NCI-H345 treated with DMSO at 0.1 percent for 48 hours (cell line): ENCODE data around the gene SLFNL1.

Source experiments
- DNase-seq: peaks from one replicate; lab custom pipeline; 2025; ENCODE audit not compliant: unreplicated experiment; lab: John Stamatoyannopoulos, UW

Gene SLFNL1

DNA sequence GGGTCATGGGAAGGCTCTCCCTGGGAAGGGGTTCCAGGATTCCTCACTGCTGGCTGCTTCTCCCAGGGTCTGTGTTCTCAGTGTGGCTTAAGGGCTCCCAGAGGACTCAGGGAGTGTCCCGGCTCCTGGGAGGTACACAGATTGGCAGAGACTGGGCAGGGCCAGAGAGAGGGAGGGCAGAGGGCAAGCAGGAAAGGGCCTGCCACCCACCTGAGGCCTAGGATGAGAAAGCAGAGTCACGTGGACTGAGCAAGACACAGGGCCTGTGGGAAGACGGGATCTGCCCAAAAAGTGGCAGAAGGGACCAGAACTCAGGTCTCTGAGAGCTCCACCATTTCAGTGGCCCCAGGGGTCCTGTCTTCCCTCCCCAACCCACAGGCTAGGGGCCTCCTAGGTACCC, 871 bp downstream of the SLFNL1 start:
- DNase-seq, result no peak

DNA sequence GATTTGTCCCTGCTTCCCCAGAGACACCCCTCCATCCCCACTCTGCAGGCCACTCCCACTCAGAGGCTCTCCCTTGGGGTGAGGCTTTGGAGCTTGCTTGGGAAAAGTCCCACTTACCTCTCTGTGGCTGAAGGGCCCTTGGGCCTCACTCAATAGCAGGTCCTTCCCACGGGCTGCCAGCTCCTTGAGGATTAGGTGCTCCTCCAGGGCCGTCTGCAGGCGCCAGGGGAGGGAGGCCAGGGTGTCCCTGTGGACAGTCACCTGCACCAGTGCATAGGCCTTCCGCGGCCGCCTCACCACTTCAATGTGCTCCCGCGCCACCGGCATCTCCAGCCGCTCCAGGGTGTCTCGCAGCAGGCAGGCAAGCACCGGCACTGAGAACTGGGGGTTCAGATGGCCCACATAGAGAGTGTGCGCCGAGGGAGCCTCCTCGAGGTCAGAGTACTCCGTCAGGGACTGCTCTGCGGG, 1.4 kb downstream of the SLFNL1 start:
- DNase-seq, result no peak

DNA sequence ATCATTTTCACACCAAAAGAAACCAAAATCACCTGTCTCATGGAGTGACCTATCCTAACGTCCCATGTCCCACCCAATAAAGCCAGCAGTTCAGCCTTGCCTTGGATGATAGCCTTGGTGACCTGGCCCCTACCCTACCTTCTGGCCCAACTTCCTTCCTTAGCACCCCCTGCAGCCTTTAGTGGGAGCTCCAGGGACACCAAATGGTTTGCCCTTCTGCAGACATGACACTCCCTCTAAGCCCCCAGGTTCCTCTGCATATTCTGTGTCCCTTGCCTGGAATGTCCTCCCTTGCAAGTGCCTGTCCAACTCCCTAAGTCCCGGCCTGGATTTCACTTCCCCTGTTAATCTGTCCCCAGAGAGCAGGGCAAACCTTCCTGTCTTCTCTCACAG, 2.2 kb downstream of the SLFNL1 start:
- DNase-seq, result no peak

DNA sequence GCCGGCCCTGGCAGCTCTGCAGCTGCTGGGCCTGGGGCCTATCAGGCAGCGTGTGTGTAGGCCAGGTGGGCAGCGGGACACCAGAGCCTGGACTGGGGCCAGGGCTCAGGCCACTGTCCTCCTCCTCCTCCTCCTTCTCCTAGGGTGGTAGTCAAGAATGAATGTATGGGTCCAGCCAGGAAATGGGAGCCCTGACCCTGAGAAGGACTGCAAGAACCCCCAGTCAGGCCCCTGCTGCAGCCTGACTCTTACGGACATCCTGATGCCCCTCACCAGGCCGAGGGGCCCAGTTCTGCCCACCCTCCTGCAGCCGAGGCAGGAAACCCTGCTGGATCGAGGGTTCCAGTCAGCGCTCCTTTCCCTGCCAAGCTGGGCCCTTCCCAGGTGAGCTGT, 3.5 kb downstream of the SLFNL1 start:
- DNase-seq, result no peak

DNA sequence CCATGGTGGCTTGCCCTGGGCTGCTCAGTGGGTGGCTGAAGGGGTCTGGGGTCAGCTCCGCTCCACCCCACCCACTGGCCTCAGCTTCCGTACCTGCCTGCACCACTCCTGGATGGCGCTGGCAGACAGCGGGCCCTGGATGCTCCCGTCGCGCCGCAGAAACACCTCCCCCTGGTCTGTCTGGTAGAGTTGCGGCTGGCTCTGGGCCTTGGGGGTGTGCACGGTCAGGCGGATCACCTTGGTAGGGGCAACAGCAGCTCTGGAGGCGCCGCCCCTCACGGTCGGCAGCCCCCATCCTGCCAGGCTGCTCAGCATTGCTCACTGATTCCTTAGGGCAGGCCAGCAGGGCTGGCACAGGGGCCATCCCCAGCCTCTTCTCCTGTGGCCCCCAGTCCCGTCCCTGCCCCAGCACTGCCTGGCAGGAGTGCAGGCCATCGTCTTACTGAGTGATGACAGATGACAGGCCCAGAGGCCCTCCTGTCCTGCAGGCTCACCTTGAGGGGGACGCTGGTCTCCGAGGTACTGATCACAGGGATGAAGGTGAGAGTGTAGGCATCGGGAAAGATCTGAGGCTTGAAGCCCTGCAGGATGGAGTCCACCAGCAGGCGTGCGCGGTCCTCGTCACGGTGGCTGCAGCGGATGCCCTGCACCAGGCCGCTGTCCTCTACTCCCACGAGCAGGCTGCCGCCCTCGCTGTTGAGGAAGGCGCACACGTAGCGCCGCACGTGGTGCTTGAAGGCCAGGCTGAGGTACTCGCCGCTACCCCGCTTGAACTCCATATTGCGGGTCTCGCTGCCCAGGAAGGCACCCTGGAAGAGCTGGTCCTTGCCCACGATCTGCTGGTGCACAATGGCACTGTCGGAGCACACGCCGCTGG, 4.1 kb downstream of the SLFNL1 start:
- DNase-seq, result no peak

DNA sequence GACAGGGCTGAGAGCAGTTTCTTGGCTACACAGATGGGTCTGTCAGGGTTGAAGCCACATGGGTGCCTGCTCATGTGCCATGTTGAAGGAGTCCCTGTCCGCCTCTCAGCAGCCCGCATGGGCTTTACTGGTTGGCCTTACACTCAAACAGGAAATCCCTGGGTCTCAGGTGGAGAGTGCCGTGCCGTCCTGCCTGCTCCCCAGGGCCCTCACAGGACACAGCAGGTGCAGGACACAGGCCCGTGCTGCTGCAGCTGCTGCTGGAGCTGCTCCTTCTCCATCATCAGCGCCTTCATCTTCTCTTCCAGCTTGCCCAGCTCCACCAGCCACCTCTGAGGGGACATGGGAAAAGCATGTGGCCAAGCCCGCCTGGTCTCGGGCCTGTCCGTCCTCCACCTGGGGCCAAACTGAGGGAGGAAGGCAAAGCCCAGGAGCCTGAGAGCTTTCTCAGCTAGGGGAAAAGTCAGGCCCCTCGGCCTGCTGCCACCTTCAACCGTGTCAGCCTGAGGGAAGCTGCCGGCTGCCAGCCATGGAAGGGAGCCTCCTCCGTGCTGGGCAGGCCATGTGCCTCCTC, 5.5 kb downstream of the SLFNL1 start:
- DNase-seq, result no peak

DNA sequence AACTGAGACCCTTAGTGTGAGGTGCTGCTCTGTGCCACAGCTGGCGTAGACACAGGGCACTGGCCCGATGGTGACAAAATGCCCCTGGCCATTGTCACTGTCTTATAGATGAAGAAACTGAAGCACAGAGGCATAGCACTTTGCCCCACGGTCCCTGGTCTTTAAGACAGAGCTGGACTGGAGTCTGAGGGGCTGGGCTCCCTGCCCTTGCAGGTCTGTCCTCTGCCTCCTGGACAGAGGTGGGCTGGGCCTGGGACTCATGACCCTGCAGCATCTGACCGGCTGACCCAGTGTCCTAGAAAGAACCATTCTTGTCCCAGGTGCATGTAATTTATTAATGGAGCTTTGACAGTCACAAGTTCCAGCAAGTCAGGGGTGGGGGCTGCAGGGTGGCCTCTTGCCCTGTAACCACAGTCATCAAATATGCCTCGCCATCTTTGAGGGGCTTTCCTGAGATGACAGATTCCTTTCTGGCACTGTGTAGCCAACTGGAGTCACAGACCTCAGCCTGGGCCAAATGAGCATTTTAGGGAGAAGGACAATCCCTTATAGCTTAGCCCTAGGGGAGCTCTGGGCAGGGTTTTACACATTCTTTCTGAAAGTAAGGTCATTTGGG, 6.1 kb downstream of the SLFNL1 start:
- DNase-seq, result no peak

DNA sequence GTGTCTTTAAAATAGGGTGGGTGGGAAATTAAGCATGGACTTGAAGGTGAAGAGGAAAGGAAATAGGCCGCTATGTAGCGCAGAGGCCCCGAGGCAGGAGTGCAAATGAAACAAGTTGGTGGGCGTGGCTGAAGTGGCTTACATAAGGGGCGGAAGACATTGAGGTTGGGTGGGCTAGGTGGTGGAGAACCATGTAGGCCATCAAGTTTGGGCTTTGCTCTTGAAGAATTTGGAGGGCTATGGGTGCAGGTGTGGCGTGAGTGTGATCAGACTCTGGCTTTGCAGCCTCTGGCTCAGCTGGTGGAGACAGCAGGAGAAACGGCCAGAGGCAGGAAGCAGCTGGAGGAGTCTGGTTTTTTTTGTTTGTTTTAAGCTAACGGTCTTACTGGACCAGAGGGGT, 6.7 kb downstream of the SLFNL1 start:
- no peak for DNase-seq

DNA sequence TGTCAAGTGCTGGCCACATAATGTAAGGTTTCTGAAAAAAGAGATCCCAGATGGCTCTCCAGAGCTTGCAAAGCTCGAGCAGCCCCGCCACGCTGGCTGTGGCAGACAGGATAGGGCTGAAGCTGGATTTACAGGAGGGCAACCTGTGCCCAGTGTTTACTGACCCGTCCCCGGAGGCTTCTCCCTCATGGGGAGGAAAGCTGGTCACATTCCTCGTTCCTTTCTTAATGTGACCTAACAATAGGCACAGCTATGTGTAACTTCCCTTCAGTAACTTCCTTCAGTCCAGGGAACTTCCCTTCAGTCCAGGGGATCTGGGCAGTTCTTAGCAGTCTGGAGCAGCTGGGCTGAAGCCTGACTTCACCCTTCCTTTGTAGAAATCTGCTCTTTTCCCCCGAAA, 7.7 kb downstream of the SLFNL1 start:
- no peak for DNase-seq

DNA sequence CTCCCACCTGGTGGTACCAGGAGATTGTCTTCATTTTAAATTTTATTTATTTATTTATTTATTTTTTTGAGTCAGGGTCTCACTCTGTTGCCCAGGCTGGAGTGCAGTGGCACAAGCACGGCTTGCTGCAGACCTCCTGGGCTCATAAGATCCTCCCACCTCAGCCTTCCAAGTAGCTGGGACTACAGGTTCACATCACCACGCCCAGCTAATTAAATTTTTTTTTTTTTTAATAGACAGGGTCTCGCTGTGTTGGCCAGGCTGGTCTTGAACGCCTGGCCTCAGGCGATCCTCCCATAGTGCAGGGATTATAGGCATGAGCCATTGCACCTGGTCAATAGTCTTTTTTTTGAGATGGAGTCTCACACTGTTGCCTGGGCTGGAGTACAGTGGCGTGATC, 8.5 kb downstream of the SLFNL1 start:
- peak; percentile 49 for DNase-seq

DNA sequence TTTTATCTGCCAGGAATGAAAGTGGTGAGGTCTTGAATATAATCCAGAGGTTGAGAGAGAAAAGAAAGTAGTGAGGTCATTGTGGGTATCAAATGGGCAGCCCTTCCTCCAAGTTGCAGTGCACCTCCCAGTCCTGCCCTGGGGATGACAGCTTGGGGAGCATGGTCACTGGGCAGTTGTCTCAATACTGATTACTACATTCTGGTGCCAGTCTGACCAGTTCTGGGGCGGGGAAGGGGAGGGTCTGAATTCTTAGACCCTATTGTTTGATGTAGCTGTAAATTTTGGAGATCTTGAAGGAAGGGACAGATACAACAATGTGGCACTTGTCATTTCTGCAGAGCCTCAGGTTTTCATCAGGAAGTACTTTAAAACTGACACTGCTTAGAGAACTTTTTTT, 11.2 kb downstream of the SLFNL1 start:
- no peak for DNase-seq

DNA sequence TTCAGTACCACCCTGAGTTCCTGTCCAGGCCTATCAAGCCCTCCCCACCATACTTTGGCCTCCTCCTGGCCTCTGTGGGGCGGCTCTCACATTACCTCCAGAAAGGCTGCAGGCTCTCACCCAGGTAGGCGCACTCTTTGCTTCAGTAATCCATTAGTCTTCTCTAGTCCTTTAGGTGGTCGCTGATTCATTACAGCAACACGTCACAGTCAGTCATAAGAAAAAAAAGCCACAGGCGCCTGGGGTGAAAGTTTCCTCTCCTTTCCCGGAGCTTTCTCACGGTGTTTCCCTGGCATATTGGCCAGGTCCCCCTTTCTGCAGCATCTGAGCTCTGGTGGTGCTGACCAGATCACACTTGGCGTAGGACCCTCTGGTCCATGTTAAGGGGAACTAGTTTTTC, 12.1 kb downstream of the SLFNL1 start:
- DNase-seq, result no peak

DNA sequence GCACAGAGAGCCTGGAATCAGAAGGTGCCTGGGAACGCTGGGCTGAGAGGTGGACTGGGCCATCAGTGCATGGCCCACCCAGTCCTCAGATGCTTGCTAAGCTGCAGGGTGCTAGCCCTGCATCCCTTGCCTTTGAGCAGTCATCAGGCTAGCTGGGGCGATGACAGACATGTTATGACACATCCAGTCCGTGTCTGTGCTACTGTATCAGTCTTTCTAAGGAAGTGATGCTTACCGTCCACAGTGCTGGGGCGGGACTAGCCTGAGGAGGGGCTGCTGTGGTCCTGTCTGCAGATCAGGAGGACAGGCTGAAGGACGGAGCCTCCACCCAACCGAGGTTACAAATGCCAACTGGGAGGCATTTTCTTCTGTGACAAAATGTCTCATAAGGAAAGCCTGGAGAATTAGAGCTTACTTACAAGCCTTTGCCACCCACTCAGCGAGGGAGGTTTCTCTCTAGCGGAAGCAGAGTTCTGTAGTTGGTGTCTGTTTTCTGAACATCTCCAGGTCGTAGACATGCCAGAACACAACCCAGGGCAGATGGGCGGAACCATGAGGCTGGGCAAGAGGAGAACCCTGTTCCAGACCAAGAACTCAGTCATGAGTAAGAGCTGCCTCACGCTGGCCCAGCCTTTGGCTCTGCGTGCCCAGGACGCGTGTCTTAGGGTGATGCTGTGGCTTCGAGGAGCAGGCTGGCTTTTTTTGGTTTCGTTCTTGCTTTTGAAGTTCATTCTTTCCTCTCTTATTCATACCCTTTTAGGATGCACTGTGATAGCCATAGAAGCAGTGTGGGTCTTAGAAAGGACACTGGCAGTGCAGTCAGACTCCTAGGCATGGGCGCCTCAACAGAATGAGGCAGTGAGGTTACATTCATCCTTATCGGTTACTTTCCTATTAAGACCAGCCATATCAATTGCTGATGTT, 14.3 kb downstream of the SLFNL1 start:
- DNase-seq, result no peak

DNA sequence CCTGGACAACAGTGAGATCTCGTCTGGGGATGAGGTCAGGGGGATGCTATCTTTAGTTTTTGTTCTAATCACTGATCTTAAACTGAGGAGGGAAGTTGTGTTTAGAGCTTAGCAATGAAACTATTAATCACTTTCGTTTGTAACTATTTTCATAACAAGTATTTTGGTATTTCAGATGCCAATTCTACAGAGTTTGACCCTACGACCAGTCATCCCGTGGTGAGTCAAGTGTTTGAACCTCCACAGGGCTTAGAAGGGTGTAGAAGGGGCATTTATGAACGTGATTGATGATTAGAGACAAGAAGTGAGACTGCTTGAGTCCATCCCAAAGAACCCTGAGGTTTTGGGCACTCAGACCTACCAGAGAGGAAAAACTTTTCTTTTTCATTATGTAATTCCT, 15.6 kb downstream of the SLFNL1 start:
- no peak for DNase-seq

DNA sequence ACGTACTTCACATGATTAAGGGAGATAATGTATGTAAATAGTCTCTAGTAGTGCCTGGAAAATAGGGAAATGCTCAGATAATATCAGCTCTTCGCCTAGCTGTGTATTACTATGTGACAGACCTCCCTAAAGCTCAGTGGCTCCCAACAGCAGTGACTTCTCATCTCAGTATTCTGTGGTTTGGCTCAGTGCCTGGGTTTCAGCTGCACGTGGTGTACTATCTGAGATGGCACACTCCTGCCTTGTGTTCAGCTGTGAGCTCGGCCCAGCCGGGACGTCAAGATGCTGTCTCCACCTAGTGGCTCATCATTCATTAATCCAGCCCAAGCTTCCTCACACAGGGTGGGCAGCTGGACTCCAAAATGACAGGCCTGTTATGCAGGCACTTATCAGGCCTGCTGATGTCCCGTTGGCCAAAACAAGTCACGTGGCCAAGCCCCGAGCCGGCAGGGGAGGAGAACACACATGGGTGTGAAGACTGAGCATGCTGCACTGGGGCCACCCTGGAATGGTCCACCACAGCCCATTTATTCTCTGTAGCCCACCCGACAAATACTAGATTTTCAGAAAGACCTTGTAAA, 17.8 kb downstream of the SLFNL1 start:
- no peak for DNase-seq

DNA sequence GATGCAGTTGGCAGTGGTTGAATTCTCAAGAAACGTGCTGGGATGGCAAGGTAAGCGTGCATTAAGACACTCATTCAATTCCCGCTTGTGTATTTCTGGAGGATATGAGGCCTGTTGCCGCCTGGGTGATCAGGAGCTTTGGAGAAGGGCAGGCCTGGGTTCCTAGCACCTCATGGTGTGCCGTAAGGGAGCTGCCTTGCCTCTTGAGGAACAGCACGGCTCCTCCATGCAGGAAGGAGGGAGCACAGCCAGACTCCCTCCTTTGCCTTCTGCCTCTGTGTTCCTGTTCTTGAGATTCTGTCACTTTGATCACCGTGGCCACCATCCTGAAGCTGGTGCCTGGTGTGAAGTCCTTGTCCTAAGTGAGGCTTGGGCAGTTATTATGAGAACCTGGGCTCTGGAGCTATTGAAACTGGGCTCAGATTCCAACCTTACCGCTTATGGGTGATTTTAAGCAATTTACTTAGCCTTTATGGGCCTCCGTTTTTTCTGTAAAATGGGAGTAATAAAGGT, 18.3 kb downstream of the SLFNL1 start:
- DNase-seq, result no peak

DNA sequence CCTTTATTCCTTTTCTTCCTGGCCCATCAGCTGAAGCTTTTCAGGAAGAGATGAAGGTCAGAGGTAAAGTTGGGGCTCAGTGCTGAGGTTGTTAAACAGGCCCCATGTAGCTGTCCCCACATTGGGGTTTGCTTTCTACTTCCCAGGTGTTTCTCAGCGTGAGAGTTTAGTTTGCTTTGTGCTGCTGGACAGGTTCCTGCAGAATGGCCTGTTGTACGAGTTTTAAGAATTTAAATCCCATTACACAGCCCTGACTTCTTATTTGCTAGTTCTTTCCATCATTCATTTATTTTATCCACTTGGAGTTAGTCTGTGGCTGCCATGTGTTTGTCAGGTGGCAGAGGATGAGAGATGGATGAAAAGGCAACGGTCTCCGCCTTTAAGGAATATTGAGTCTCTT, 22.9 kb downstream of the SLFNL1 start:
- no peak for DNase-seq

DNA sequence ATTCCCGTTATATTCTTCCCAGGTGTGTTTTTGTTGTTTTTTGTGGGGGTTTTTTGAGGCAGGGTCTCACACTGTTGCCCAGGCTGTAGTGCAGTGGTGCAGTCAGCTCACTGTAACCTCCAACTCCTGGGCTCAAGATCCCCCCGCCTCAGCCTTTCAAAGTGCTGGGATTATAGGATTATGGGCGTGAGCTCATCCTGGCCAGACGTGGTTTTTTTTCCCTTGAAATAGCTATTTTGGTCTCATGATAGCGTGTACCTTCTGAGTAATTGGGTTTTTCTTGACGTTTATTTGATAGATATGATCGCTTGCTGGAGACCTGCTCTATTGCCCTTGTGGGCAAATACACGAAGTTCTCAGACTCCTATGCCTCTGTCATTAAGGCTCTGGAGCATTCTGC, 24.4 kb downstream of the SLFNL1 start:
- no peak for DNase-seq

DNA sequence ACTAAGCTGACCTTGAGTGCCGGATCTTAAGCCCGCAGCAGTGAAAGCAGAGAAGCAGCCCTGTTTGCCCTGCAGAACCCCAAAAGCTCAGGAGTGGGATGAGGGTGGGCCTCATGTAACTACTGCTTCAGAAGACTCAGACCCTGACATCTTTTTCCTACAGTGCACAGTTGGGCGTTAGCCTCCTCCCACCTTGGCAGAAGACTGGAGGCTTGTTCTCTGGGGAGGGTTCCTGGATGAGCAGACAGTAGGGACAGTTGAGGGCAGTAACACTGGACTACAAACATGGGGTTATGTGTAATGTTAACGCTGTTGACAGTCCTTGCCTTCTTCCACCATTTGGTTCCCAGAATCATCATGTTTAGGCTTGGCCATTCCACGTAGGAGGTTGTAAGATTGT, 32.5 kb downstream of the SLFNL1 start:
- DNase-seq, result no peak

DNA sequence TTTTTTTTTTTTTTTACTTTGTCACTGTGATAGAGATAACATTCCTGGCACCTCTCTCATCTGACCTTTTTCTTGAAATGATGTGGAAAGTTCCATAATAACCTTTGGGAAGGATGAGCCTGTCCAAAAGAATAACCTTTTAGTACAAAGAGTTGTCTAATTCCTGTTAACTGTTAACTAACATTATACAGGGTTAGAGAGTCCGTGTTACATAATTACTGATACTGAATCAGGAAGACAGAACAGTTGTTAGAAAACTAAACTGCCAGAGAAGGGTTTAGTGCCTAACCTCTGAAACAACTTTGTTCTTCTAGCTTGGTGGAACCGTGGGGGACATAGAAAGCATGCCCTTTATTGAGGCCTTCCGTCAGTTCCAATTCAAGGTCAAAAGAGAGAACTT, 33.2 kb downstream of the SLFNL1 start:
- DNase-seq, result no peak
